ENCODE data around the gene BCL7B. TPM values are rescaled to one million over a fixed set of nuclear protein-coding genes. Genes with fewer than 3 reads are reported as not detected.
"Not testable (repeated sequence)": the region's sequence is repeated elsewhere in the genome, so short reads cannot be mapped to it uniquely, and the experiment has no call there.

BCL7B gene
- total and polyA plus RNA-seq, 2 donors from 2014 or later: 55.4 to 67.3 TPM

- no peak for DNase-seq
- TF ChIP-seq CTCF (IDR thresholded peaks at IDR 0.05; ENCODE audit: borderline replicate concordance, extremely low read depth, insufficient read depth): no peak
- Histone ChIP-seq H3K4me3 (ENCODE audit: low read length in 3 of 3) (no peak overlapping the region), H3K4me1 (ENCODE audit: control insufficient read depth in 2 of 3, insufficient read depth in 2 of 3, low read depth in 1 of 3, low read length in 3 of 3) (no peaks in the 10 kb centered on the region), H3K9ac (ENCODE audit: low read length in 3 of 3) (no peak overlapping the region), H3K9me3 (ENCODE audit: control insufficient read depth in 2 of 3, insufficient read depth in 1 of 3, low read length in 3 of 3) (no peaks in the 10 kb centered on the region), H3K36me3 (ENCODE audit: control insufficient read depth in 2 of 3, insufficient read depth in 3 of 3, low read length in 3 of 3) (peaks cover 8 to 49% (median 28%) of the 10 kb centered on the region in 3 donors), H3K27me3 (ENCODE audit: control insufficient read depth, insufficient read depth, low read length) (no peaks in the 10 kb centered on the region), H3K27ac (ENCODE audit: low read depth in 2 of 2, low read length in 2 of 2) (no peak overlapping the region)
- intact Hi-C loops (cut with DNase I): no loop called here
- FAIRE-seq: no peak
These were observed 60.9 kb downstream of the BCL7B start for GRCh38 chr7:73496626-73497025.

GRCh38 chr7:73495507-73495906 lies 62.0 kb downstream of the BCL7B start:
- H3K4me1 ChIP-seq (ENCODE audit: control insufficient read depth in 2 of 3, insufficient read depth in 2 of 3, low read depth in 1 of 3, low read length in 3 of 3); FAIRE-seq; H3K27me3 ChIP-seq (ENCODE audit: control insufficient read depth, insufficient read depth, low read length); H3K4me3 ChIP-seq (ENCODE audit: low read length in 3 of 3); H3K9ac ChIP-seq (ENCODE audit: low read length in 3 of 3); H3K9me3 ChIP-seq (ENCODE audit: control insufficient read depth in 2 of 3, insufficient read depth in 1 of 3, low read length in 3 of 3); H3K27ac ChIP-seq (ENCODE audit: low read depth in 2 of 2, low read length in 2 of 2); intact Hi-C loops (cut with DNase I); DNase-seq: not testable (repeated sequence)
- H3K36me3 ChIP-seq (ENCODE audit: control insufficient read depth in 2 of 3, insufficient read depth in 3 of 3, low read length in 3 of 3): peaks cover 5 to 49% (median 30%) of the 10 kb centered on the region in 3 donors

GRCh38 chr7:73489976-73490375 lies 67.5 kb downstream of the BCL7B start:
- H3K27me3 ChIP-seq (ENCODE audit: control insufficient read depth, insufficient read depth, low read length): no peaks in the 10 kb centered on the region
- no peak for DNase-seq
- intact Hi-C loops (cut with DNase I): no loop called here
- no peak overlapping the region for H3K4me3 ChIP-seq (ENCODE audit: low read length in 3 of 3)
- no peak for FAIRE-seq
- no peak for TF ChIP-seq CTCF (IDR thresholded peaks at IDR 0.05; ENCODE audit: borderline replicate concordance, extremely low read depth, insufficient read depth)
- peaks cover 8 to 37% (median 24%) of the 10 kb centered on the region in 3 donors for H3K36me3 ChIP-seq (ENCODE audit: control insufficient read depth in 2 of 3, insufficient read depth in 3 of 3, low read length in 3 of 3)
- no peak overlapping the region for H3K9ac ChIP-seq (ENCODE audit: low read length in 3 of 3)
- no peaks in the 10 kb centered on the region for H3K4me1 ChIP-seq (ENCODE audit: control insufficient read depth in 2 of 3, insufficient read depth in 2 of 3, low read depth in 1 of 3, low read length in 3 of 3)
- H3K27ac ChIP-seq (ENCODE audit: low read depth in 2 of 2, low read length in 2 of 2): no peak overlapping the region
- H3K9me3 ChIP-seq (ENCODE audit: control insufficient read depth in 2 of 3, insufficient read depth in 1 of 3, low read length in 3 of 3): no peaks in the 10 kb centered on the region

GRCh38 chr7:73487486-73487885 lies 70.0 kb downstream of the BCL7B start:
- DNase-seq: no peak
- Histone ChIP-seq H3K4me3 (ENCODE audit: low read length in 3 of 3) (no peak overlapping the region), H3K9ac (ENCODE audit: low read length in 3 of 3) (no peak overlapping the region), H3K27me3 (ENCODE audit: control insufficient read depth, insufficient read depth, low read length) (no peaks in the 10 kb centered on the region), H3K4me1 (ENCODE audit: control insufficient read depth in 2 of 3, insufficient read depth in 2 of 3, low read depth in 1 of 3, low read length in 3 of 3) (no peaks in the 10 kb centered on the region), H3K9me3 (ENCODE audit: control insufficient read depth in 2 of 3, insufficient read depth in 1 of 3, low read length in 3 of 3) (no peaks in the 10 kb centered on the region), H3K36me3 (ENCODE audit: control insufficient read depth in 2 of 3, insufficient read depth in 3 of 3, low read length in 3 of 3) (peaks cover 10 to 30% (median 19%) of the 10 kb centered on the region in 3 donors), H3K27ac (ENCODE audit: low read depth in 2 of 2, low read length in 2 of 2) (no peak overlapping the region)
- intact Hi-C loops (cut with DNase I): no loop called here
- TF ChIP-seq CTCF (IDR thresholded peaks at IDR 0.05; ENCODE audit: borderline replicate concordance, extremely low read depth, insufficient read depth): no peak
- FAIRE-seq: no peak

Other genes with a start within 250 kb of the BCL7B start
- 25.8 TPM for gene NSUN5, start 248.9 kb downstream of the BCL7B start, total RNA-seq
- 24.2 TPM for gene NSUN5, start 248.9 kb downstream of the BCL7B start, polyA plus RNA-seq (ENCODE audit: insufficient read depth, low read depth, low replicate concordance)
- gene TRIM50, start 229.6 kb downstream of the BCL7B start, total RNA-seq: 0.19 TPM
- 14.0 TPM for gene TRIM50, start 229.6 kb downstream of the BCL7B start, polyA plus RNA-seq (ENCODE audit: insufficient read depth, low read depth, low replicate concordance)
- 0.13 TPM for gene FKBP6, start 229.5 kb downstream of the BCL7B start, total RNA-seq
- not detected for gene FKBP6, start 229.5 kb downstream of the BCL7B start, polyA plus RNA-seq (ENCODE audit: insufficient read depth, low read depth, low replicate concordance)
- 0.22 TPM for gene FZD9, start 123.9 kb downstream of the BCL7B start, total RNA-seq
- not detected for gene FZD9, start 123.9 kb downstream of the BCL7B start, polyA plus RNA-seq (ENCODE audit: insufficient read depth, low read depth, low replicate concordance)
- gene BAZ1B, start 35.4 kb downstream of the BCL7B start, total RNA-seq: 52.0 TPM
- 10.4 TPM for gene BAZ1B, start 35.4 kb downstream of the BCL7B start, polyA plus RNA-seq (ENCODE audit: insufficient read depth, low read depth, low replicate concordance)
- gene TBL2, start 20.9 kb upstream of the BCL7B start, total RNA-seq: 33.6 TPM
- 18.8 TPM for gene TBL2, start 20.9 kb upstream of the BCL7B start, polyA plus RNA-seq (ENCODE audit: insufficient read depth, low read depth, low replicate concordance)
- gene MLXIPL, start 66.8 kb upstream of the BCL7B start, total RNA-seq: 26.2 TPM
- gene MLXIPL, start 66.8 kb upstream of the BCL7B start, polyA plus RNA-seq (ENCODE audit: insufficient read depth, low read depth, low replicate concordance): 27.9 TPM
- gene VPS37D, start 110.1 kb upstream of the BCL7B start, total RNA-seq: 13.2 TPM
- 19.3 TPM for gene VPS37D, start 110.1 kb upstream of the BCL7B start, polyA plus RNA-seq (ENCODE audit: insufficient read depth, low read depth, low replicate concordance)
- 15.0 TPM for gene DNAJC30, start 125.8 kb upstream of the BCL7B start, total RNA-seq
- gene DNAJC30, start 125.8 kb upstream of the BCL7B start, polyA plus RNA-seq (ENCODE audit: insufficient read depth, low read depth, low replicate concordance): 28.6 TPM
- 61.0 TPM for gene BUD23, start 125.9 kb upstream of the BCL7B start, total RNA-seq
- gene BUD23, start 125.9 kb upstream of the BCL7B start, polyA plus RNA-seq (ENCODE audit: insufficient read depth, low read depth, low replicate concordance): 92.7 TPM
- gene STX1A, start 162.0 kb upstream of the BCL7B start, total RNA-seq: 7.4 TPM
- 2.2 TPM for gene STX1A, start 162.0 kb upstream of the BCL7B start, polyA plus RNA-seq (ENCODE audit: insufficient read depth, low read depth, low replicate concordance)
- 95.7 TPM for gene ABHD11, start 181.1 kb upstream of the BCL7B start, total RNA-seq
- gene ABHD11, start 181.1 kb upstream of the BCL7B start, polyA plus RNA-seq (ENCODE audit: insufficient read depth, low read depth, low replicate concordance): 55.3 TPM
- 180 TPM for gene CLDN3, start 212.6 kb upstream of the BCL7B start, total RNA-seq
- 76.5 TPM for gene CLDN3, start 212.6 kb upstream of the BCL7B start, polyA plus RNA-seq (ENCODE audit: insufficient read depth, low read depth, low replicate concordance)